ENCODE data around the gene LHFPL2. TPM values are rescaled to one million over a fixed set of nuclear protein-coding genes. Genes with fewer than 3 reads are reported as not detected.

The LHFPL2 gene
- total and polyA plus RNA-seq, 2 of the 4 experiments (the other 2 are of a cell fraction): 6.5 to 11.3 TPM

DNA sequence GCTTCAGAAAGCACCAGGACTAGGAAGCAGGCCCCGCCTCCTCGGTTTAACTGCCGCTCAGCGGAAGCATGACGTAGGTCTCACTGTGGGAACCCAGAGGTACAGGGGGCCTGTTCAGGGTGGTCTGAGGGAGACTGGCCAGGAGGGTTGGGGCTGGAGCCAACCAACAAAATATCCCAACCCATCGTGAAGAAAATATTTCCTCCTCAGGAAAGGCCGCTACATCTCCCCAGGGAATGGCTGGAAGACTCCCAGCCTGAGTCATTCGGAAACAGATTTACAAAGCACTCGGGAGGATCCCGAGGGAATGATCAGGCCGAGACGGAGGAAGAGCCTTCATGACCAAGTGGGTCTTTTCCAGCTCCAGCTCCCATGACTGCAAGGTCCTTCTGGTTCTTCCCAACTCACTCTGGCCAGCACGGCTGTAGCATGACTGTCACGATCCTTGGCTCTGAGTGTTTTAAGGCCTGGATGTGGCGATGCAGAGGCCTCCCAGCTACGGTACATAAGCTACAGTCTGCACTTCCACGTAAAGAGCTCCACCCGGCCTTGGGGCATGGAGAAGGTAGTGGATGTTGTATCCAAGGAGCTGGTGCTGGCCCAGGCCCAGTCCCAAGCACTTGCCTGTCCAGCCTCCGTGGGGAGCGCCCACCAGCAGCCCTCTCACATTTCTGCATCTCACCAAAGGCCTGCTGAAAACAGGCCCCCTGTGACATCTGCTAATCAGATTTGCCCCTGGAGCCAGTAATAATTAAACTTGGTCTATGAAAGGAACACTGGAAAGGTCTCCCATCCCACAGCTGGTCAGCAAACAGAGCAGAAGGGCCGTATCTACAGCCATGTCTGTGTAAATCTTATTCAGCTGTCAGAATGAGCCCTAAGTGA lies 100.6 kb downstream of the LHFPL2 start:
- Histone ChIP-seq H3K9me3 (ENCODE audit: control insufficient read depth, insufficient read depth, low read length) (no peaks in the 10 kb centered on the region), H2AK5ac (ENCODE audit: low read depth, low read length) (peak overlapping the region; percentile 57; the same call in 1 of the 2 replicates), H2BK20ac (ENCODE audit: low read depth, low read length) (peak overlapping the region; percentile 1; the same call in 1 of the 2 replicates), H3K9ac (ENCODE audit: low read depth, low read length) (no peak overlapping the region), H2BK120ac (ENCODE audit: low read depth, low read length) (peak overlapping the region; percentile 58), H3K4me2 (ENCODE audit: low read depth, low read length) (peak overlapping the region; percentile 61), H2AFZ (replicated peaks; ENCODE audit: low read length, poor library complexity) (peak overlapping the region; percentile 10), H3K4me1 (ENCODE audit: control insufficient read depth, insufficient read depth, low read length) (peaks cover 30% of the 10 kb centered on the region), H3K56ac (ENCODE audit: extremely low read depth, insufficient read depth, low read length) (no peak overlapping the region), H4K91ac (ENCODE audit: insufficient read depth, low read depth, low read length) (peak overlapping the region; percentile 60), H4K8ac (ENCODE audit: low read depth in 2 of 2, low read length in 2 of 2) (peak overlapping the region; percentile 7 to 43; a peak in 3 of 4 replicates), H3K27ac (ENCODE audit: insufficient read depth, low read length) (peak overlapping the region; percentile 86), H2BK15ac (ENCODE audit: low read depth, low read length) (peak overlapping the region; percentile 11; the same call in 2 of the 3 replicates), H2AK9ac (replicated peaks; ENCODE audit: low read depth, low read length, poor library complexity) (no peak overlapping the region), H3K79me1 (ENCODE audit: low read depth in 1 of 2, low read length in 2 of 2) (peaks cover 44 to 81% of the 10 kb centered on the region in 2 experiments), H4K5ac (ENCODE audit: low read depth, low read length) (peak overlapping the region; percentile 70), H3K4me3 (ENCODE audit: insufficient read depth, low read depth, low read length) (no peak overlapping the region), H3K27me3 (ENCODE audit: control insufficient read depth, insufficient read depth, low read length) (no peaks in the 10 kb centered on the region), H3K9me1 (ENCODE audit: insufficient read depth, low read length) (peaks cover 26% of the 10 kb centered on the region), H3K36me3 (ENCODE audit: control insufficient read depth, insufficient read depth, low read length) (peaks cover 9% of the 10 kb centered on the region), H3K14ac (replicated peaks; ENCODE audit: low read depth, low read length) (peak overlapping the region; percentile 7; the same call in 1 of the 2 replicates), H4K20me1 (ENCODE audit: insufficient read depth, low read length) (peaks cover 26% of the 10 kb centered on the region; the same call in 1 of the 2 replicates), H3K23ac (ENCODE audit: low read depth, low read length) (peak overlapping the region; percentile 1; the same call in 1 of the 2 replicates), H3K18ac (ENCODE audit: low read depth, low read length) (peak overlapping the region; percentile 62), H3K4ac (ENCODE audit: low read depth, low read length) (peak overlapping the region; percentile 54), H2BK5ac (ENCODE audit: low read depth, low read length, poor library complexity, severe bottlenecking) (peak overlapping the region; percentile 76)
- WGBS, 2 experiments (ENCODE audit: extremely low coverage in 2 of 2, insufficient read length in 1 of 2): 35% methylated on average over 7 of the region's 21 CpGs; no CpG with 5 or more reads in 1 of the 2 experiments
- BruUV-seq (replicated peaks): no TSS peak
- dilution Hi-C loops (cut with HindIII; ENCODE audit: low sequenced_read_pairs, unreplicated experiment): no loop called here
- ChIA-PET CTCF (interaction anchor here (0.7 to 1.8 kb wide), 3 partner anchors 10 to 80 kb away, joined by 3 to 5 read pairs (median 4); no protein-coding TSS in a partner anchor), POLR2A (ENCODE audit: unreplicated experiment) (no interaction called here)
- in situ Hi-C loops (cut with MboI; ENCODE audit: low sequenced_read_pairs): no loop called here
- ATAC-seq (ENCODE audit: low read depth) (peak; percentile 42), DNase-seq (peak; percentile 84)
- intact Hi-C loops (cut with micrococcal nuclease): loop anchor here (5.0 kb wide), 2 partner anchors 99 to 419 kb away; partner anchors contain the start of gene LHFPL2
- TF ChIP-seq FOS (IDR thresholded peaks at IDR 0.05; ENCODE audit: low read depth, low read length): no peak
- TF ChIP-seq RCOR1 (IDR thresholded peaks at IDR 0.05; ENCODE audit: insufficient replicate concordance, low read length): no peak
- TF ChIP-seq MAZ (IDR thresholded peaks at IDR 0.05; ENCODE audit: borderline replicate concordance, low read depth, low read length): no peak
- TF ChIP-seq SMC3 (IDR thresholded peaks at IDR 0.05; ENCODE audit: low read depth, low read length): no peak
- TF ChIP-seq, protein P1, sequence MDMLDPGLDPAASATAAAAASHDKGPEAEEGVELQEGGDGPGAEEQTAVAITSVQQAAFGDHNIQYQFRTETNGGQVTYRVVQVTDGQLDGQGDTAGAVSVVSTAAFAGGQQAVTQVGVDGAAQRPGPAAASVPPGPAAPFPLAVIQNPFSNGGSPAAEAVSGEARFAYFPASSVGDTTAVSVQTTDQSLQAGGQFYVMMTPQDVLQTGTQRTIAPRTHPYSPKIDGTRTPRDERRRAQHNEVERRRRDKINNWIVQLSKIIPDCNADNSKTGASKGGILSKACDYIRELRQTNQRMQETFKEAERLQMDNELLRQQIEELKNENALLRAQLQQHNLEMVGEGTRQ (IDR thresholded peaks at IDR 0.05; ENCODE audit: low read depth, low read length): no peak
- no peak for TF ChIP-seq CEBPB (IDR thresholded peaks at IDR 0.05; ENCODE audit: low read depth, low read length)
- TF ChIP-seq, protein P2, sequence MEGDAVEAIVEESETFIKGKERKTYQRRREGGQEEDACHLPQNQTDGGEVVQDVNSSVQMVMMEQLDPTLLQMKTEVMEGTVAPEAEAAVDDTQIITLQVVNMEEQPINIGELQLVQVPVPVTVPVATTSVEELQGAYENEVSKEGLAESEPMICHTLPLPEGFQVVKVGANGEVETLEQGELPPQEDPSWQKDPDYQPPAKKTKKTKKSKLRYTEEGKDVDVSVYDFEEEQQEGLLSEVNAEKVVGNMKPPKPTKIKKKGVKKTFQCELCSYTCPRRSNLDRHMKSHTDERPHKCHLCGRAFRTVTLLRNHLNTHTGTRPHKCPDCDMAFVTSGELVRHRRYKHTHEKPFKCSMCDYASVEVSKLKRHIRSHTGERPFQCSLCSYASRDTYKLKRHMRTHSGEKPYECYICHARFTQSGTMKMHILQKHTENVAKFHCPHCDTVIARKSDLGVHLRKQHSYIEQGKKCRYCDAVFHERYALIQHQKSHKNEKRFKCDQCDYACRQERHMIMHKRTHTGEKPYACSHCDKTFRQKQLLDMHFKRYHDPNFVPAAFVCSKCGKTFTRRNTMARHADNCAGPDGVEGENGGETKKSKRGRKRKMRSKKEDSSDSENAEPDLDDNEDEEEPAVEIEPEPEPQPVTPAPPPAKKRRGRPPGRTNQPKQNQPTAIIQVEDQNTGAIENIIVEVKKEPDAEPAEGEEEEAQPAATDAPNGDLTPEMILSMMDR (conservative IDR thresholded peaks at IDR 0.05; ENCODE audit: low read depth, low read length): no peak
- TF ChIP-seq BHLHE40 (IDR thresholded peaks at IDR 0.05; ENCODE audit: low read depth, low read length): no peak
- TF ChIP-seq CHD1 (IDR thresholded peaks at IDR 0.05; ENCODE audit: low read depth, low read length): no peak
- TF ChIP-seq RFX5 (IDR thresholded peaks at IDR 0.05; ENCODE audit: low read depth, low read length): no peak
- TF ChIP-seq POLR2A (IDR thresholded peaks at IDR 0.05; ENCODE audit: low read depth, low read length): no peak

Data from IMR-90 (cell line).